SK-N-SH treated with all-trans-retinoic acid at 6 μM for 48 hours (cell line): ENCODE data around the gene MYO16.

ENCODE experiments used
- ATAC-seq: fragments of 200-7000 bp; cut with Tn5 transposase; 3 replicates; pipeline ENCODE4 v1.9.1; 2020; ENCODE audit warnings: mild to moderate bottlenecking, moderate library complexity
- ARNTL ChIP-seq: fragments of 450-650 bp; formaldehyde crosslinking; IDR thresholded peaks from 2 replicates; pipeline ENCODE4 v1.5.0; 2020; ENCODE audit warnings: low read depth, mild to moderate bottlenecking, moderate library complexity, borderline replicate concordance
- BACH2 ChIP-seq: fragments of 250-450 bp; sonication (Bioruptor Pico); IDR thresholded peaks from 2 replicates; pipeline ENCODE4 v1.9.0; 2021; ENCODE audit warnings: mild to moderate bottlenecking, borderline replicate concordance
- CREB5 ChIP-seq: fragments of 250-450 bp; sonication (Bioruptor Pico); IDR thresholded peaks from 2 replicates; pipeline ENCODE4 v1.5.1; 2020; ENCODE audit warnings: low read depth, mild to moderate bottlenecking, moderate library complexity
- CSDC2 ChIP-seq: fragments of 250-450 bp; sonication (Bioruptor Pico); IDR thresholded peaks from 2 replicates; pipeline ENCODE4 v1.5.0; 2020; ENCODE audit warnings: mild to moderate bottlenecking, moderate library complexity
- ESRRG ChIP-seq: fragments of 250-450 bp; sonication (Bioruptor Pico); IDR thresholded peaks from 2 replicates; pipeline ENCODE4 v1.6.1; 2021; ENCODE audit warnings: mild to moderate bottlenecking
- GLIS3 ChIP-seq: fragments of 250-450 bp; sonication (Bioruptor Pico); IDR thresholded peaks from 2 replicates; pipeline ENCODE4 v1.5.0; 2020; ENCODE audit warnings: mild to moderate bottlenecking, moderate library complexity
- ISL1 ChIP-seq: fragments of 250-450 bp; sonication (Bioruptor Pico); IDR thresholded peaks from 2 replicates; pipeline ENCODE4 v2.1.2; 2022; ENCODE audit warnings: mild to moderate bottlenecking, moderate library complexity
- OSR1 ChIP-seq: fragments of 250-450 bp; sonication (Bioruptor Pico); IDR thresholded peaks from 2 replicates; pipeline ENCODE4 v1.8.0; 2022; ENCODE audit warnings: moderate library complexity, mild to moderate bottlenecking, inconsistent platforms
- PPARA ChIP-seq: fragments of 250-450 bp; sonication (Bioruptor Pico); IDR thresholded peaks from 2 replicates; pipeline ENCODE4 v1.5.0; 2020; ENCODE audit warnings: mild to moderate bottlenecking, borderline replicate concordance
- RARB ChIP-seq: fragments of 250-450 bp; sonication (Bioruptor Pico); IDR thresholded peaks from 2 replicates; pipeline ENCODE4 v1.8.0; 2021; ENCODE audit warnings: mild to moderate bottlenecking, moderate library complexity
- SNAI2 ChIP-seq: fragments of 250-450 bp; sonication (Bioruptor Pico); IDR thresholded peaks from 2 replicates; pipeline ENCODE4 v1.5.0; 2020; ENCODE audit warnings: mild to moderate bottlenecking, moderate library complexity
- TCF4 ChIP-seq: fragments of 250-450 bp; sonication (Bioruptor Pico); IDR thresholded peaks from 2 replicates; pipeline ENCODE4 v1.8.0; 2021; ENCODE audit warnings: mild to moderate bottlenecking, moderate library complexity, borderline replicate concordance
- TOX ChIP-seq: fragments of 250-450 bp; sonication (Bioruptor Pico); IDR thresholded peaks from 2 replicates; pipeline ENCODE4 v1.8.0; 2021; ENCODE audit warnings: mild to moderate bottlenecking, moderate library complexity, borderline replicate concordance
- TSHZ2 ChIP-seq: fragments of 250-450 bp; sonication (Bioruptor Pico); IDR thresholded peaks from 2 replicates; pipeline ENCODE4 v1.5.0; 2020; ENCODE audit warnings: mild to moderate bottlenecking, moderate library complexity
- ZC3H10 ChIP-seq: fragments of 250-450 bp; sonication (Bioruptor Pico); IDR thresholded peaks from 2 replicates; pipeline ENCODE4 v1.5.1; 2021; ENCODE audit warnings: mild to moderate bottlenecking, moderate library complexity
- ZFP3 ChIP-seq: fragments of 250-450 bp; sonication (Bioruptor Pico); IDR thresholded peaks from 2 replicates; pipeline ENCODE4 v1.5.0; 2020; ENCODE audit warnings: mild to moderate bottlenecking, moderate library complexity
- ZFP30 ChIP-seq: fragments of 450-650 bp; formaldehyde crosslinking; IDR thresholded peaks from 2 replicates; pipeline ENCODE4 v1.5.0; 2022; ENCODE audit warnings: mild to moderate bottlenecking, moderate library complexity
- ZNF565 ChIP-seq: fragments of 450-650 bp; formaldehyde crosslinking; conservative IDR thresholded peaks from 2 replicates; pipeline ENCODE4 v1.5.0; 2020; ENCODE audit warnings: low read depth, mild to moderate bottlenecking, moderate library complexity
- ZNF70 ChIP-seq: fragments of 450-650 bp; formaldehyde crosslinking; IDR thresholded peaks from 2 replicates; pipeline ENCODE4 v1.5.0; 2020; ENCODE audit warnings: mild to moderate bottlenecking, moderate library complexity
- ZNF8 ChIP-seq: fragments of 450-650 bp; formaldehyde crosslinking; IDR thresholded peaks from 2 replicates; pipeline ENCODE4 v1.5.0; 2020; ENCODE audit warnings: mild to moderate bottlenecking, moderate library complexity
- TF ChIP-seq, protein P1 (sequence below): fragments of 250-450 bp; sonication (Bioruptor Pico); IDR thresholded peaks from 2 replicates; pipeline ENCODE4 v1.8.0; 2021; ENCODE audit warnings: low read depth, mild to moderate bottlenecking, moderate library complexity, borderline replicate concordance
- TF ChIP-seq, protein P2 (sequence below): fragments of 250-450 bp; sonication (Bioruptor Pico); IDR thresholded peaks from 2 replicates; pipeline ENCODE4 v1.5.1; 2021; ENCODE audit warnings: mild to moderate bottlenecking, moderate library complexity
- TF ChIP-seq, protein P3 (sequence below): fragments of 250-450 bp; sonication (Bioruptor Pico); IDR thresholded peaks from 2 replicates; pipeline ENCODE4 v1.8.0; 2020; ENCODE audit warnings: mild to moderate bottlenecking, moderate library complexity, borderline replicate concordance

Gene MYO16

DNA sequence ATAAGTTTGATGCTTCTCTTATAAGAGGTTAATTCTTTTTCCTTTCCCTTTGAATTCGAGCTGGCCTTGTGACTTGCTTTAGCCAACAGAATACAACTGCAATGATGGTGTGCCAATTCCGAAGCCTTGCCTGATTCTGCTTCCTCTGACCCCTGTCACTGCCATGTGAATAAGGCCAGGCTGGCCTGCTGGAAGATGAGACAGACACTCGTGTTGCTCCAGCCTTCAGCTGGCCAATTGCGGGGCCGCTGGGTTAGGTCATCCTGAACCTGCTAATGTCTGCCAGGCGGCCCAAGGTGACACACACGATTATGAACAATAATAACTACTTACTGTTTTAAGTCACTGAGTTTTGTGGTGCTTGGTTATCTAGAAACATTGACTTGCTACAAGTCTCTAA is 352.0 kb downstream of the MYO16 start:
- ATAC-seq = no peak
- TF ChIP-seq BACH2 (no peak), OSR1 (no peak), RARB (no peak), CSDC2 (CRISPR knock-in tag) (no peak), ZNF8 (CRISPR knock-in tag) (no peak), ESRRG (no peak), TOX (CRISPR knock-in tag) (no peak), ZNF565 (CRISPR knock-in tag) (no peak), TSHZ2 (CRISPR knock-in tag) (no peak), CREB5 (CRISPR knock-in tag) (no peak), ZC3H10 (CRISPR knock-in tag) (no peak), SNAI2 (CRISPR knock-in tag) (no peak), ZFP30 (CRISPR knock-in tag) (no peak), ZFP3 (no peak), TCF4 (CRISPR knock-in tag) (no peak), ISL1 (CRISPR knock-in tag) (no peak), ARNTL (no peak)
- TF ChIP-seq, protein P1, sequence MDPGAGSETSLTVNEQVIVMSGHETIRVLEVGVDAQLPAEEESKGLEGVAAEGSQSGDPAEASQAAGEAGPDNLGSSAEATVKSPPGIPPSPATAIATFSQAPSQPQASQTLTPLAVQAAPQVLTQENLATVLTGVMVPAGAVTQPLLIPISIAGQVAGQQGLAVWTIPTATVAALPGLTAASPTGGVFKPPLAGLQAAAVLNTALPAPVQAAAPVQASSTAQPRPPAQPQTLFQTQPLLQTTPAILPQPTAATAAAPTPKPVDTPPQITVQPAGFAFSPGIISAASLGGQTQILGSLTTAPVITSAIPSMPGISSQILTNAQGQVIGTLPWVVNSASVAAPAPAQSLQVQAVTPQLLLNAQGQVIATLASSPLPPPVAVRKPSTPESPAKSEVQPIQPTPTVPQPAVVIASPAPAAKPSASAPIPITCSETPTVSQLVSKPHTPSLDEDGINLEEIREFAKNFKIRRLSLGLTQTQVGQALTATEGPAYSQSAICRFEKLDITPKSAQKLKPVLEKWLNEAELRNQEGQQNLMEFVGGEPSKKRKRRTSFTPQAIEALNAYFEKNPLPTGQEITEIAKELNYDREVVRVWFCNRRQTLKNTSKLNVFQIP (CRISPR knock-in tag) = no peak
- TF ChIP-seq, protein P2, sequence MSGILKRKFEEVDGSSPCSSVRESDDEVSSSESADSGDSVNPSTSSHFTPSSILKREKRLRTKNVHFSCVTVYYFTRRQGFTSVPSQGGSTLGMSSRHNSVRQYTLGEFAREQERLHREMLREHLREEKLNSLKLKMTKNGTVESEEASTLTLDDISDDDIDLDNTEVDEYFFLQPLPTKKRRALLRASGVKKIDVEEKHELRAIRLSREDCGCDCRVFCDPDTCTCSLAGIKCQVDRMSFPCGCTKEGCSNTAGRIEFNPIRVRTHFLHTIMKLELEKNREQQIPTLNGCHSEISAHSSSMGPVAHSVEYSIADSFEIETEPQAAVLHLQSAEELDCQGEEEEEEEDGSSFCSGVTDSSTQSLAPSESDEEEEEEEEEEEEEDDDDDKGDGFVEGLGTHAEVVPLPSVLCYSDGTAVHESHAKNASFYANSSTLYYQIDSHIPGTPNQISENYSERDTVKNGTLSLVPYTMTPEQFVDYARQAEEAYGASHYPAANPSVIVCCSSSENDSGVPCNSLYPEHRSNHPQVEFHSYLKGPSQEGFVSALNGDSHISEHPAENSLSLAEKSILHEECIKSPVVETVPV (CRISPR knock-in tag) = no peak
- TF ChIP-seq, protein P3, sequence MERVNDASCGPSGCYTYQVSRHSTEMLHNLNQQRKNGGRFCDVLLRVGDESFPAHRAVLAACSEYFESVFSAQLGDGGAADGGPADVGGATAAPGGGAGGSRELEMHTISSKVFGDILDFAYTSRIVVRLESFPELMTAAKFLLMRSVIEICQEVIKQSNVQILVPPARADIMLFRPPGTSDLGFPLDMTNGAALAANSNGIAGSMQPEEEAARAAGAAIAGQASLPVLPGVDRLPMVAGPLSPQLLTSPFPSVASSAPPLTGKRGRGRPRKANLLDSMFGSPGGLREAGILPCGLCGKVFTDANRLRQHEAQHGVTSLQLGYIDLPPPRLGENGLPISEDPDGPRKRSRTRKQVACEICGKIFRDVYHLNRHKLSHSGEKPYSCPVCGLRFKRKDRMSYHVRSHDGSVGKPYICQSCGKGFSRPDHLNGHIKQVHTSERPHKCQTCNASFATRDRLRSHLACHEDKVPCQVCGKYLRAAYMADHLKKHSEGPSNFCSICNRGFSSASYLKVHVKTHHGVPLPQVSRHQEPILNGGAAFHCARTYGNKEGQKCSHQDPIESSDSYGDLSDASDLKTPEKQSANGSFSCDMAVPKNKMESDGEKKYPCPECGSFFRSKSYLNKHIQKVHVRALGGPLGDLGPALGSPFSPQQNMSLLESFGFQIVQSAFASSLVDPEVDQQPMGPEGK (CRISPR knock-in tag) = no peak

GRCh38 chr13:108983273-108983672 is 353.9 kb downstream of the MYO16 start:
- TF ChIP-seq OSR1 (no peak), ZNF70 (no peak), TSHZ2 (CRISPR knock-in tag) (no peak), ZNF565 (CRISPR knock-in tag) (no peak), GLIS3 (CRISPR knock-in tag) (no peak), ZC3H10 (CRISPR knock-in tag) (no peak), TOX (CRISPR knock-in tag) (no peak), ZNF8 (CRISPR knock-in tag) (no peak), ZFP3 (no peak), ESRRG (no peak), CSDC2 (CRISPR knock-in tag) (no peak), RARB (no peak), SNAI2 (CRISPR knock-in tag) (no peak), PPARA (CRISPR knock-in tag) (no peak)
- TF ChIP-seq, protein P2 (CRISPR knock-in tag) = no peak
- TF ChIP-seq, protein P1 (CRISPR knock-in tag) = no peak
- ATAC-seq = no peak
